ENCODE measurements around the gene BRAP. TPM values are rescaled to one million over a fixed set of nuclear protein-coding genes. Genes with fewer than 3 reads are reported as not detected.
A peak's percentile ranks its signal among the peaks of the same experiment; 100 is the strongest.
"Not testable (repeated sequence)": the region's sequence is repeated elsewhere in the genome, so short reads cannot be mapped to it uniquely, and the experiment has no call there.

Gene BRAP
- total RNA-seq, 1 experiment from 2014 or later, result 25.1 TPM

GRCh38 chr12:111597831-111598636 lies 87.7 kb downstream of the BRAP start:
- peak; percentile 14 for DNase-seq (ENCODE audit: low read depth, low spot score)
- in situ Hi-C loops (cut with HindIII; ENCODE audit: low pct_unique_long_range_greater_than_20kb, low sequenced_read_pairs), result no loop called here

DNA sequence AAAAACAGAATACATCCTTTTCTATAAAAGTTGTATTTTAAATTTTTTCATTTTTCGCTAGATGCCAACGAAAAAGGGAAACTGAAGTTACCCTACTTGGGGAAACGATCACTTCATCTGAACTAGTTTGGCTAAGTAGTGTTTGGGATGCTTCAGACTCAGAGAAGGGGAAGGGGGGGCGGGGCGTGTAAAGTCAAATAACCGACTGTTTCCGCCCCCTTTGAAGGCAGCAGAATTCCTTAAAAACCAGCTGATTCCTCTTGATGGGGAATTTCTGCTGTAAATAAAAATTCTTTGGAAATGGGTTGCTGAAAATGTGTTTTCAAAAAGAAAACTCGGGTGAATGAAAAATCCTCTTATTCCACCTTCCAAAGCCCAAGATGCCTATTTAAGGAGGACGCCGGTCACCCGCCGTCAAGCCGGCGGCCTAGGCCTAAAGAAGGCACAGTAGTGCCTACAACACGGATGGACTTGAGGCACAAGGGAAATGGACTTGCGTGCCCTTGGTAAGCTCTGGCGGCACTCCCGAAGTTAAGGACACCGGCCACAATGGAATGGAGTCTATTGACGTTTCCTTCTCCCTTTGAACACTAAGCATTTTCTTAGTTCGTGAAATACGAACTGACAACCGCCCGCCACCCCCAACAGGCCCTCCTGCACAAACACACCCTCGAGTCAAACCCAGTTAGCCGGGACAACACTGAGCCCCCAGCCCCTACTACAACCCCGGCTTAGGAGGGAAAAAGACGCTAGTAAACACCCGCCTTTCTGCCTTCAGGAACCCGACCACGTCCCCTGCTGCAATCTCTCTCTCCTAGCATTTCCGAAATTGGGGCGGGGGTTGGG lies 88.5 kb downstream of the BRAP start:
- in situ Hi-C loops (cut with HindIII; ENCODE audit: low pct_unique_long_range_greater_than_20kb, low sequenced_read_pairs), result no loop called here
- peak; percentile 73 for DNase-seq (ENCODE audit: low read depth, low spot score)

DNA sequence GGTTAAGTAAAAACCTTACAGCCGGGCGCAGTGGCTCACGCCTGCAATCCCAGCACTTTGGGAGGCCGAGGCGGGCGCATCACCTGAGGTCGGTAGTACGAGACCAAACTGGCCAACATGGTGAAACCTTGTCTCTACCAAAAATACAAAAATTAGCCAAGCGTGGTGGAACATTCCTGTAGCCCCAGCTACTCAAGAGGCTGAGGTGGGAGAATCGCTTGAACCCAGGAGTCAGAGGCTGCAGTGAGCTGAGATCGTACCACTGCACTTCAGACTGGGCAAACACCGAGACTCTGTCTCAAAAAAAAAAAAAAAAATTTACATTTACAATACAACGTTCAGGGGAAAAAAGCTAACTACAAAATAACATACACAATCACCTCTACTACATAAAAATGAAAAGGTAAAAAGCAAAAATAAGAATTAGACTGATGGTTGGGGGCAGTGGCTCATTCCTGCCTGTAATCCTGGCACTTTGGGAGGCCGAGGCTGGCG lies 90.4 kb downstream of the BRAP start:
- in situ Hi-C loops (cut with HindIII; ENCODE audit: low pct_unique_long_range_greater_than_20kb, low sequenced_read_pairs); DNase-seq (ENCODE audit: low read depth, low spot score): not testable (repeated sequence)

Other genes starting within 250 kb of the BRAP start
- 12.4 and 12.8 TPM in 2 replicates for gene ATXN2, start 86.6 kb downstream of the BRAP start, total RNA-seq (2014; rRNA removed; shearing (Covaris generic))
- gene ACAD10, start 97 bp upstream of the BRAP start, total RNA-seq (2014; rRNA removed; shearing (Covaris generic)), result 17.2 and 23.0 TPM in 2 replicates
- 21.1 and 21.5 TPM in 2 replicates for gene ALDH2, start 81.0 kb upstream of the BRAP start, total RNA-seq (2014; rRNA removed; shearing (Covaris generic))
- gene MAPKAPK5, start 156.3 kb upstream of the BRAP start, total RNA-seq (2014; rRNA removed; shearing (Covaris generic)), result 56.5 and 58.4 TPM in 2 replicates

All from SK-MEL-5 (cell line).